Measurements from ENCODE around the gene KBTBD6.

The KBTBD6 gene

DNA sequence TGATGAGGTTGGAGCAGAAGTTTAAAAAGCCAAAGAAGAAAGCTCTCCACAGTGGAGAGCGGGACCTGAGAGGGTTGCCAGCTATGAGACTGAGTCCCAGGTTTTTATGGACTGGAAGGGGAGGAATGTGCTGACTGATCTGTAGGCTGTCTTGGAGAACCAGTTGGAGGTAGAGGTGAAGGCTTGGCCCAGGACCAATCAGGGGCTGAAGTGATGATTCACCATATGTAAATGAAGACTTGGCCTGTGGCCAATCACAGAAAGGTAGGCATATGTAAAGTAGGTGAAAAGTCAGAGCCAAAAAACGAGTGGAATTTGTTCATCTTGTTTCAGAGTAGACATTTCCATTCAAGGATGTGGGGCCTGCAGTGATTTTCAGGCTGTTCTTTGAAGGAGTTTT lies 17.5 kb upstream of the KBTBD6 start:
- Mint-ChIP-seq H3K9me3 (peaks cover 75% of the 10 kb centered on the region), H3K36me3 (ENCODE audit: low read depth) (peaks cover 74% of the 10 kb centered on the region), H3K4me1 (no peaks in the 10 kb centered on the region), H3K27me3 (ENCODE audit: low read depth, poor library complexity) (peaks cover 10% of the 10 kb centered on the region), H3K27ac (no peak overlapping the region), H3K4me3 (no peak overlapping the region)
- TF ChIP-seq, protein P1, sequence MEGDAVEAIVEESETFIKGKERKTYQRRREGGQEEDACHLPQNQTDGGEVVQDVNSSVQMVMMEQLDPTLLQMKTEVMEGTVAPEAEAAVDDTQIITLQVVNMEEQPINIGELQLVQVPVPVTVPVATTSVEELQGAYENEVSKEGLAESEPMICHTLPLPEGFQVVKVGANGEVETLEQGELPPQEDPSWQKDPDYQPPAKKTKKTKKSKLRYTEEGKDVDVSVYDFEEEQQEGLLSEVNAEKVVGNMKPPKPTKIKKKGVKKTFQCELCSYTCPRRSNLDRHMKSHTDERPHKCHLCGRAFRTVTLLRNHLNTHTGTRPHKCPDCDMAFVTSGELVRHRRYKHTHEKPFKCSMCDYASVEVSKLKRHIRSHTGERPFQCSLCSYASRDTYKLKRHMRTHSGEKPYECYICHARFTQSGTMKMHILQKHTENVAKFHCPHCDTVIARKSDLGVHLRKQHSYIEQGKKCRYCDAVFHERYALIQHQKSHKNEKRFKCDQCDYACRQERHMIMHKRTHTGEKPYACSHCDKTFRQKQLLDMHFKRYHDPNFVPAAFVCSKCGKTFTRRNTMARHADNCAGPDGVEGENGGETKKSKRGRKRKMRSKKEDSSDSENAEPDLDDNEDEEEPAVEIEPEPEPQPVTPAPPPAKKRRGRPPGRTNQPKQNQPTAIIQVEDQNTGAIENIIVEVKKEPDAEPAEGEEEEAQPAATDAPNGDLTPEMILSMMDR (IDR thresholded peaks at IDR 0.05), result no peak
- no peak for DNase-seq

DNA sequence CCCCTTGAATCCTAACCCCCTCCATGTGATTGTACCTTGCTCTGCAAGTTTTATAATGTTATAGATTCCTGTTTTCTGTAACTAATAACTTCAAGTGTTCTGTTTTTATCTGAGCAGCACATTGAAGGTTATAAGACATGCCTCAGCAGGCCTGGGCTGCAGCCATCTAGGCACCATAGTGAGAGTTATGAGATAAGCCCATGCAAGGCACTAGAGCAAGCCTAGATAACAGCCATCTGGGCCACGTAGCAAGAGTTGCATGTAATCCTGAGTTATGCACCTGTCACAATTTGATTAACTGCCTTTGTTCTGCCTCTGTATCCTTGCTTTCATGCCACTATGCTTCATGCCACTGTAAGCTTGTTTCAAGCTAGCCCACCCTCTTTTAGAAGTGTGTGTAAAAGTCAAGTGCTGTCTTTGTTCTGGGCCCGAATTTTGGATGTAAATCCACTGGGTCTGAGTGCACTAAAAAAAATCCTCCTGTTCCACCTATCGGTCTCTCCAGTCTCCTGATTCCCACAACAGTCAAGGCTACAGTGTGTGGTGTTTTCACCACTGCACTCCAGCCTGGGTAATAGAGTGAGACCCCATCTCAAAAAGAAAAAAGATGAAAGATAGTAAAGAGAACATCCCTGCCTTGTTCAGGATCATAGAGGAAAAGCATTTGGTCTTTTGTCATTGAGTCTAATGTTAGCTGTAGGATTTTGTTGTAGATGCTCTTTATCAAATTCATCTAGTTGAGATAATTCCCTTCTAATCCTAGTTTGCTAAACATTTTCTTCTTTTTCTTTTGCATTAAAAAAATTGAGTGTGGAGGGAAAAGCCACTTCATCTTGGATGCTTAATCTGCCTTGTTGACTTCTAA lies 16.0 kb upstream of the KBTBD6 start:
- Mint-ChIP-seq H3K36me3 (ENCODE audit: low read depth) (peaks cover 77% of the 10 kb centered on the region), H3K4me1 (no peaks in the 10 kb centered on the region), H3K9me3 (peaks cover 75% of the 10 kb centered on the region), H3K4me3 (no peak overlapping the region), H3K27me3 (ENCODE audit: low read depth, poor library complexity) (peaks cover 6% of the 10 kb centered on the region), H3K27ac (no peak overlapping the region)
- peak; percentile 4 for DNase-seq
- TF ChIP-seq, protein P1 (IDR thresholded peaks at IDR 0.05), result no peak

DNA sequence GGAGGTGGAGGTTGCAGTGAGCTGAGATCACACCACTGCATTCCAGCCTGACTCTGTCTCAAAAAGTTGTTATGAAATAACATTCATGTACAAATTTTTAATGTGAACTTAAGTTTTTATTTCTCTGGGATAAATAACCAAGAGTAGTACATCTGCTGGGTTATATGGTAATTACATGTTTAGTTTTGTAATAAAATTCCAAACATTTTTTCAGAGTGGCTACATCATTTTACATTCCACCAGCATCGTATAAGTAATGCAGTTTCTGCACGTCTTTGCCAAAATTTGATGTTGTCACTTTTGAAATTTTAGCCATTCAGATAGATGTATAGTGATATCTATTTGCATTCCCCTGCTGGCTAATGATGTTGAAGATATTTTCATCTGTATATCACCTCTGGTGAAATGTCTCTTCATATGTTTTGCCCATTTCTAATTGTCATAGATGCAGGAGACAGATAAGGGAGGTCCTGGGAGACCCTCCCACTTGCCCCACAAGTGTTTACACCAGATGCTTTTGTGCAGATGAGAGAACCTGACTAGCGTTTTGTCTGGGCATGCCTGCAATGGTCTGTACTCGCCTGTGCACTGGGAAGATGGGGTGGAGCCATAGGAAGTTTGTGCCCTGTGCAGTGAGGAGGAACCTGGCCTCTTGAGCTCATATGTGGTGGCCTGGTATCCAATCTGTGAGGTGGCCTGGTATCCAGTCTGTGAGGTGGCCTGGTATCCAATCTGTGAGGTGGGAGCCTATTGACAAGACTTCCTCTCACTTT lies 12.7 kb upstream of the KBTBD6 start:
- peaks cover 51% of the 10 kb centered on the region for H3K9me3 Mint-ChIP-seq
- peak overlapping the region; percentile 70 for H3K27ac Mint-ChIP-seq
- DNase-seq, result no peak
- H3K27me3 Mint-ChIP-seq (ENCODE audit: low read depth, poor library complexity), result peaks cover 4% of the 10 kb centered on the region
- H3K4me3 Mint-ChIP-seq, result no peak overlapping the region
- peaks cover 53% of the 10 kb centered on the region for H3K36me3 Mint-ChIP-seq (ENCODE audit: low read depth)
- TF ChIP-seq, protein P1 (IDR thresholded peaks at IDR 0.05), result no peak
- no peaks in the 10 kb centered on the region for H3K4me1 Mint-ChIP-seq

DNA sequence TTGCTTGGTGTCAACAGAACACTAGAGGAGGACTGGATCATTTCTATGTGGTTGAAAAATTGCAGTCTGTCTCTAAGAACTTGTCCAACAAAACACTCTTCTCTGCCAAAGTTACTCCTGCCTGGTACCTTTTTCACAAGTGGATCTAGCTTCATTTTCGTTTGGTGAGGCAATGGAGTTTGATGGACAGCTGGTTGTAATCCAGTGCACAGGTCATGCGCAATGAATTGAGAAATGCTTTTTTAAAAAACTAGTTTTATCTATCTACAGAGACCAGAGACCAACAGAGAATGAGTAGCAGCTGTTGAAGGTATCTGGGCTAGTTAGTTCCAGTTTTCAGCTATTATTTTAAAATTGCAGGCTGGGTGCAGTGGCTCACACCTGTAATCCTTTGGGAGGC lies 12.0 kb upstream of the KBTBD6 start:
- peaks cover 46% of the 10 kb centered on the region for H3K36me3 Mint-ChIP-seq (ENCODE audit: low read depth)
- no peak overlapping the region for H3K27ac Mint-ChIP-seq
- H3K9me3 Mint-ChIP-seq, result peaks cover 43% of the 10 kb centered on the region
- H3K27me3 Mint-ChIP-seq (ENCODE audit: low read depth, poor library complexity), result peaks cover 4% of the 10 kb centered on the region
- DNase-seq, result no peak
- H3K4me3 Mint-ChIP-seq, result no peak overlapping the region
- no peaks in the 10 kb centered on the region for H3K4me1 Mint-ChIP-seq
- TF ChIP-seq, protein P1 (IDR thresholded peaks at IDR 0.05), result no peak

DNA sequence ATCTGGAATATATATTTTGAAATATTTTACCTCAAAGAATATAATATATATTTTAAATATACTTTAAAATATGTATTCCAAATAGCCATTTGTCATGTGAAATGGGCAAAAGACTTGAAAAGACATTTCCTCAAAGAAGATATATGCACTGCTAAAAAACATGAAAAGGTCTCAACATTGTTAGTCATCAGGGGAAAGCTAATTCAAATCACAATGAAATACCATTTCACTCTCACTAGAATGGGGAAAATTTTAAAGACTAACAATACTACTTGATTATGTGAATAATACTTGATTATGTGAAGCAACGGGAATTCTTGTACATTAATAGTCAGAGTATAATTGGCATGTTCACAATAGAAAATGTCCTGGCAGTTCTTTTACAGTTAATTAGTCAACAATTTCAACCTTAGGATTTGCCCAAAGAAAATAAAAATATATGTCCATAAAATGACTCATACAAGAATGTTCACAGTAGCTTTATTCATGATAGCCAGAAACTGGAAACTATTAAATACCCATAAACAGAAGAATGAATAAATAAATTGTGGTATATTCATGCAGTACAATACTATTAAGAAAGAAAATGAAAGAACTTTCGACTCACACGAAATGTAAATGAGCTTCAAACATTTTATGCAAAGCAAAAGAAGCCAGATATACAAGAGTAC lies 6.8 kb upstream of the KBTBD6 start:
- Mint-ChIP-seq H3K4me1 (no peaks in the 10 kb centered on the region), H3K4me3 (no peak overlapping the region), H3K9me3 (no peaks in the 10 kb centered on the region), H3K27ac (no peak overlapping the region), H3K36me3 (ENCODE audit: low read depth) (peaks cover under 1% of the 10 kb centered on the region), H3K27me3 (ENCODE audit: low read depth, poor library complexity) (peaks cover 4% of the 10 kb centered on the region)
- TF ChIP-seq, protein P1 (IDR thresholded peaks at IDR 0.05), result no peak
- DNase-seq, result no peak
